GM21825 (cell line): Measurements from ENCODE around the gene JARID2.

Experiments used
- ATAC-seq: cut with Tn5 transposase; IDR thresholded peaks from one replicate; pipeline ENCODE4 v1.9.1; 2021; ENCODE audit warnings: mild to moderate bottlenecking, moderate library complexity; ENCODE audit not compliant: unreplicated experiment

The JARID2 gene

GRCh38 chr6:15477746-15478145 lies 231.9 kb downstream of the JARID2 start:
- no peak for ATAC-seq

GRCh38 chr6:15479761-15480160 lies 233.9 kb downstream of the JARID2 start:
- no peak for ATAC-seq

- no peak for ATAC-seq
These were observed 234.7 kb downstream of the JARID2 start for GRCh38 chr6:15480525-15480924.

- ATAC-seq = no peak
These were observed 235.8 kb downstream of the JARID2 start for GRCh38 chr6:15481390-15482291.

- no peak for ATAC-seq
These were observed 237.2 kb downstream of the JARID2 start for GRCh38 chr6:15483060-15483459.

GRCh38 chr6:15484140-15484539 lies 238.3 kb downstream of the JARID2 start:
- no peak for ATAC-seq

GRCh38 chr6:15484821-15485220 lies 239.0 kb downstream of the JARID2 start:
- ATAC-seq = no peak

GRCh38 chr6:15485936-15486335 lies 240.1 kb downstream of the JARID2 start:
- ATAC-seq = no peak

GRCh38 chr6:15487262-15487661 lies 241.4 kb downstream of the JARID2 start:
- no peak for ATAC-seq

- no peak for ATAC-seq
These were observed 243.5 kb downstream of the JARID2 start for GRCh38 chr6:15489261-15489962.

GRCh38 chr6:15490242-15491100 lies 244.6 kb downstream of the JARID2 start:
- ATAC-seq = no peak

GRCh38 chr6:15491255-15491985 lies 245.6 kb downstream of the JARID2 start:
- no peak for ATAC-seq

- no peak for ATAC-seq
These were observed 246.1 kb downstream of the JARID2 start for GRCh38 chr6:15491986-15492269.

GRCh38 chr6:15493437-15494168 lies 247.7 kb downstream of the JARID2 start:
- ATAC-seq = no peak

GRCh38 chr6:15495375-15495901 lies 249.6 kb downstream of the JARID2 start:
- ATAC-seq = no peak

- no peak for ATAC-seq
These were observed 250.7 kb downstream of the JARID2 start for GRCh38 chr6:15496345-15497131.

GRCh38 chr6:15498640-15499039 lies 252.8 kb downstream of the JARID2 start:
- ATAC-seq = no peak

GRCh38 chr6:15499125-15499524 lies 253.3 kb downstream of the JARID2 start:
- ATAC-seq = no peak

- ATAC-seq = no peak
These were observed 253.7 kb downstream of the JARID2 start for GRCh38 chr6:15499591-15499990.
